GM21515 (cell line): ENCODE data around the gene PHKG2.
A peak's percentile ranks its signal among the peaks of the same experiment; 100 is the strongest.

Experiments used
- ATAC-seq: cut with Tn5 transposase; IDR thresholded peaks from one replicate; pipeline ENCODE4 v1.9.1; 2021; ENCODE audit not compliant: unreplicated experiment

PHKG2 gene

GRCh38 chr16:30773826-30774225 lies 25.6 kb downstream of the PHKG2 start:
- no peak for ATAC-seq

GRCh38 chr16:30774367-30775130 lies 26.3 kb downstream of the PHKG2 start:
- no peak for ATAC-seq

GRCh38 chr16:30775131-30775391 lies 26.8 kb downstream of the PHKG2 start:
- ATAC-seq: no peak

GRCh38 chr16:30775392-30776188 lies 27.4 kb downstream of the PHKG2 start:
- peak; percentile 65 for ATAC-seq

- ATAC-seq: no peak
These were observed 29.5 kb downstream of the PHKG2 start for GRCh38 chr16:30777591-30778297.

- no peak for ATAC-seq
These were observed 30.5 kb downstream of the PHKG2 start for GRCh38 chr16:30778549-30779244.

DNA sequence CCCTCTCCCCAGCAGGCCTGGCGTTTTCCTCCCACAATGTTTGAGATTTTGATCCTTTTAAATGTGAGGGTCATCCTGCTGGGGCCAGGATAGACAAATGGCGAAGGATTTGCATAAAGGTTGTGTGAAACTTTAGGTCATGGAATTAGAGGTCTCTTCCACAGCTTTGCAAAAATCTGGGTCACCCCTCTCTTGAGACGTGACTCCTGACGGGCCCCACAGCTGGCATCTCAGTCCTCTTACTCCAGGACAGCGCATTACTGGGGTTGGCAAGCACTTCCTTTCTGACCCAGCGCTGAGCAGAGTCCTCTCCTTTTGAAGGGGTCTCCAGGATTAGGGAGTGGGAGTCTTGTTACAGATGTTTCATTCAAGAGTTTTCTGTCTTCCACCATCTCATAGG lies 31.4 kb downstream of the PHKG2 start:
- no peak for ATAC-seq

DNA sequence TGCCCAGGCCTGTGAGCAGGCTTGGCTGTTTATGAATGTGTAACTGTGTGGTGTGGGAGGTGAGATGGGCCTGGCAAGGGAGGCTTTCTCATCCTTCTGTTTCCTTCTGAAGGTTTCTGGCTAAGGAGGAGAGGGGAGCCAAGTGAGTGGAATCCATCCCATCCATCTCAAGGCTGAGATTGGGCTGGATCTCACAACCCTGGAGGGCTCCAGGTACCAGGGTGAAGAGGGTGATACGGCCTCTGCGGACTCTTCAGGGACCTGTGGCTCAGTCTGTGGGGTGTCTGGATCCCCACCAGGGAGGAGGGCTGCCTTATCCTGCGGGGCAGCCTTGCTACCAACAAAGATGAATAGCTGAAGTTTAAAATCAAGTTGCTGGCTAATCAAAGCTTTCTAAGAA lies 31.8 kb downstream of the PHKG2 start:
- no peak for ATAC-seq

DNA sequence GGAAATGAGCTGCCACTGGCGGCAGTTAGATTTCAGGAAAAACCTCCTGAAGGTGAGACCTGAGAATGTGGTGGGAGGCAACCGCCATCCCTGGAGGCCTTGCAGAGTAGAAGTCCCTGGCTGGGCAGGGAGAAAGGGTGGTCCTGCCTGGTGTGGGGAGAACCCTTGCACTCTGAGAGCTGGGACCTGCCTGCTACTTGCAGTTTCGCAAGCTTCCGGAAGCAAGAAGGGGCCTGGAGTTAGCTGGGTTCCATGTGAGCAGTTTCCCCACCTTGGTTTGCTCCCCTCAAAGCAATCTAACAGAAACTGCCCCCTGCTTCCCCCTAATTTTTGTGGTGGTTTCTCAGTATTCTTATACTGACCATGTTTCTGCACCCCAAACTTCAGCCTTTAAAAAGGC lies 32.3 kb downstream of the PHKG2 start:
- no peak for ATAC-seq

DNA sequence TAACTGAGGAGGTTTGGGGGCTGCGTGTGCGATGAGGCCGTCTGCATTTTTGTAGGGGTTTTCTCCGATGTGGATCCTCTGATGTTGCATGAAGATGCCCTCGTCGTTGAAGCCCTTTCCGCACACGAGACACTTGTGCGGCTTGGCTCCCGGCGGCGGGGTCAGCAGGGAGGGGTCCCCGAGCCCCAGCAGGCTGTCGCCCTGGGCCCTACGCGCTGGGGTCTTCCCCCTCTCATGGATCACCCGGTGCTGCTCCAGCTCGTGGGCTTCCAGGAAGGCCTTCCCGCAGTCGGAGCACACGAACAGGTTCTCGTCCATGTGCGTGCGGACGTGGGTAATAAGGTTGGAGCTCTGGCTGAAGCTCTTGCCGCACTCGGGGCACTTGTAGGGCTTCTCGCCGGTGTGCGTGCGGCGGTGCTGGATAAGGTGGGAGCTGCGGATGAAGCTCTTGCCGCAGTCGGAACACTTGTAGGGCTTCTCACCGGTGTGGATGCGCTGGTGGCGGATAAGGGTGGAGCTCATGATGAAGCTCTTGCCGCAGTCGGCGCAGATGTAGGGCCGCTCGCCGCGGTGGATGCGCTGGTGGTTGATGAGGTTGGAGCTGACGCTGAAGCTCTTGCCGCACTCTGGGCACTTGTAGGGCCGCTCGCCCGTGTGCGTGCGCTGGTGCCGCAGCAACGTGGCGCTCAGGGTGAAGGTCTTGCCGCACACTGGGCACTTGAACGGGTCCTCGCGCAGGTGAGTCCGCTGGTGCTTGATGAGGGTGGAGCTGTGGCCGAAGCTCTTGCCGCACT lies 34.5 kb downstream of the PHKG2 start:
- no peak for ATAC-seq

DNA sequence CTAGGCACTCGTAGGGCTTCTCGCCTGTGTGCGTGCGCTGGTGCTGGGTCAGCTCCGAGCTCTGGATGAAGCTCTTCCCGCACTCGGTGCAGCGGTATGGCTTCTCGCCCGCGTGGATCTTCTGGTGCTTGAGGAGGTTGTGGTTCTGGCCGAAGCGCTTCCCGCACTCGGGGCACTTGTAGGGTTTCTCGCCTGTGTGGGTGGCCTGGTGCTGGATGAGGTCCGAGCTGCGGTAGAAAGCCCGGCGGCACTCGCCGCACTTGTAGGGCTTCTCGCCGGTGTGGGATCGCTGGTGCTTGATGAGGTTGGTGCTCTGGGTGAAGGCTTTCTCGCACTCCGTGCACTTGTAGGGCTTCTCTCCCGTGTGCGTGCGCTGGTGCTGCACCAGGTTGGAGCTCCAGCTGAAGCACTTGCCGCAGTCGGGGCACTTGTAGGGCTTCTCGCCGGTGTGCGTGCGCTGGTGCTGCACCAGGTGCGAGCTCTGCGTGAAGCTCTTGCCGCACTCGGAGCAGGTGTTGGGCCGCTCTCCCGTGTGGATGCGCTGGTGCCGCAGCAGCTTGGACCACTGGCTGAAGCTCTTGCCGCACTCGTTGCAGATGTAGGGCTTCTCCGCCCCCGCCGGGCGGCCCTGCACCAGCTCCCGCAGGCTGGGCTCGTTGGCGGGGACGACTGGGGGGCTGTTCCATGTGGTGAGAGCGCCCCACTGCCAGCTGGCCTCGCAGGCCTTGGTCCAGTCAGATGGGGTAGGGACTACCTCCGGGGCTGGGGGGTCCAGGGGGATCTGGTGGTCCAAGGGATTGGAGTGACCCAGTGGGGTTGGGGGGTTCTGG lies 35.3 kb downstream of the PHKG2 start:
- no peak for ATAC-seq

DNA sequence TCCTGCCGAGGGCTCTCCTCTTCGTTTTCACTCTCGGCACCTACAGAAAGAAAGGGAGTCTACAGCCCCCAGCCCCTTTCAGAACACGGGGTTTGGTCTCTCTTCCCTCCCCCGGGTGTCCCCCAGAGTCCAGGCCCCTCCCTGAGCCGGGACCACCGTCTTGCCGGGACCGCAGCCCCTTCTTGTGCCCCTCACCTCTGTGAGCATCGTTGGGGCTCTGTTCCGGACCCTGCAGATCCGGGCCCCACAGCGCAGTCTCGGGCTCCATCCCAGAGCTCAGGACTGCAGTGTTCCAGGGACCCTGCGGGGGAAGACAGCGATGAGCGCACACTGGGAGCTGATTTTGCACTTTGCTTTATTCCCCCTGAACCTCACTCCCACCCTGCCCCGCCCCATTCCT lies 36.0 kb downstream of the PHKG2 start:
- ATAC-seq: no peak

DNA sequence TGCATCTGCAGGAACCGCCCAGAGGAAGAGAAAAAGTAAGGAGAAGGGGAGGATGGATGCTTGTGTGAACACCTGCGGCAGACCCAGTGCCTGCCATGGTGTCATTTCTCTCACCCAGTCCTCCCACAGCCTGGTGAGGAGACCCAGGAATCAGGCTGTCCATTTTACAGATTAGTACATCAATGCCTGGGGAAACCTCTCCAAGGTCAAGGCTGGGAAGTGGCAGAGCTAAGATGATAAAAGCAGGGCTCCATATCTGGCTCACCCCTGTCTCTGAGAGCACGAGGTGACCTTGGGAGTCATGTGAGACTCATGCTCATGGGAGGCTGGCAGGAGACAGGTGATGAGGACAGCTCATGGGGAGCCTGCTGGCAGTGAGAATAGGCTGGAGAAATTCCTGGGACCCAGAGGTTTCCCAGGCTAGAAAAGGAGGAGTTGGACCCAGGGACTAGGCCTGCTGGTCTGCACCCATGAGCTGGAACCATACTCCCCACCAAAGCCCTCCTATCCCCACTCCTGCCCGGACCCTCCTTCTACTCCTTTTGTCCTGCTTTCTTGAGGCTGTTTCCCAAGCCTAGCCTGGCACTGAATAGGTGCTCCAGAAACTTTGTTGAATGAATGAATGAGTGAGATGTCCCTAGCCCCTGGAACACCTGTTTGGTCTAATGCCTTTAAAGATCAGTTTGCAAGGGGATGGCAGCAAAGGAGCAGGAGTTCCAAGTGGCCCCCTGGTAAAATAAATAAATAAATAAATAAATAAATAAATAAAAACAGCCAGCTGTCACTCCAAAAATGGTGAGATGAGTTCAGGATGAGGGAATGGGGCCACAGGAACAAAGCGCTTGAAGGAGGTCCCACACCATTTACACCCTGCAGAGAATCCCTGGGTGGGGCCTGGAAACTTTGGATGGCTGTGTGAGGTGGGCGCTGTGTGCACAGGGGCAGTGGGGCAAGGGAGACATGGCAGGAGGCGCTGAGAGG lies 37.2 kb downstream of the PHKG2 start:
- no peak for ATAC-seq

GRCh38 chr16:30786115-30786935 lies 38.1 kb downstream of the PHKG2 start:
- no peak for ATAC-seq

DNA sequence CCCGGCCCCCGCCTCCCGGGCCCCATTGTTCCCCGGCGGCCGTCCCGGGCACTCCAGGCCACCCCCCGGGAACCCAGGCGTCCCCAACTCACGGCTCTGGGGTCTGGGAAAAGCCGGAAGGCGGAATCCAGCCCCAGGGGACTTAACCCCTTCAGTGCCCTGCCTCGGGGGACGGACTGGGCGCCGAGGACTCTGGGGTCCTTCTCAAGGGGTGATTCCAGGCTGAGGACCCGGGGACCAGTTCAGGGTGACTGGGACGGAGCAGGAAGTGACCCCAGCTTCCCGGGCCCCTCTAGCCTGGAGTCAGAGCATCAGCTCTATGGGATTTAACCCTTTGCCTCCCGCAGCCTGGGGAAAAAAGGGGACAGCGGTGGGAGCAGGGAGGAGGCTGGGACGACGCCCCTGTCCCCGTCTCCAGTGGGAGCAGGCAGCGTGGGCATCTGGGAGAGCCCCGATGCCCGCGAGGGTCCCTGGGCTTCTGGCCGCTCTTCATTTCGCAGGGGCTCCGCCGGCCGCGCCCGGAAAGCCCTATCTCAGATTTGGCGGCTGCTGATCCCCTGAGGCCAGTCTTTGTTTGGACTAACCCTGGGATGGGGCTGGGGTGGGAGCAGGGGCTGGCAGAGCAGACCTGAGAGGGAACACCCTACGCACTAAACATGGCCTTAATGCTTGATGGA lies 38.8 kb downstream of the PHKG2 start, which contains the start of gene ZNF629:
TSS of gene ZNF629 (minus strand) at position 270 of the 677 bp plus-strand sequence. CDS start 2,723 bp downstream, outside the sequence.
- no peak for ATAC-seq

DNA sequence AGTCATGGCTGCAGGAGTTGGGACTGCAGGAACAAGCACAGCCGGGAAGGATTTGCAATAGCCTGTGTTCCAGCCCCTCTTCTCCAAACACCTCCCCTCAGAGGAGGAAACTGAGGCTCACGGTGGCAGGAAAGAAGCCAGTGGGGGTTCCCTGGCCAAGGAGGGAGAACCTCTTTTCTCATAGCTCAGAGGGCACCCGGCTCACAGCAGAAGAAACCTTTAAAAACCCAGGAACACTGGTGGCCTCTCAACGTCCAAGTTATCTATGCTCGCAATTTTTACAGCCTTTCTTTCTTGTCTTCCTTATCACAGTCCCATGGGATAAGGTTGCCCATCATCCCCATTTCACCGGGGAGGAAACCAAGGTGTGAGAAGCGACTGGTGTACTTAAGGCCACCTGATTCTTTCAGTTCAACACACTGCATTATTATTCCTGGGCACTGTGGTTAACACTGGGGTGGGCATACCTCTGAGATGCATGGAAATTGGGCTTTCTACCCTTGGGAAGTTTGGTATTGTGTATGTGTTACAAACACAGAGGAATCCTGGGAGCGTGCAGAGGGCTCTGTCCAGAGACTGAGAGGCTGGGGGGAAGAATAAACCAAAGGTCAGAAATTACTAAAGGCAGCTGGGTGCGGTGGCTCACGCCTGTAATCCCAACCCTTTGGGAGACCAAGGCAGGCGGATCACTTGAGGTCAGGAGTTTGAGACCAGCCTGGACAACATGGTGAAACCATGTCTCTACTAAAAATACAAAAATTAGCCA lies 39.6 kb downstream of the PHKG2 start:
- no peak for ATAC-seq
